Erythroblast (primary cell): ENCODE data around the gene PAPSS2.

Experiments used
- DNase-seq, 2 experiments: peaks; one replicate each; lab custom pipeline; 2025; lab: John Stamatoyannopoulos, UW
- GATA1 ChIP-seq: IDR thresholded peaks from 2 replicates; pipeline ENCODE4 v1.6.1; 2011; ENCODE audit warnings: low read depth, mild to moderate bottlenecking, control low read depth, low read length, moderate library complexity
- POLR2A ChIP-seq: IDR thresholded peaks from 2 replicates; pipeline ENCODE4 v1.6.1; 2011; ENCODE audit warnings: mild to moderate bottlenecking, low read length

The PAPSS2 gene

GRCh38 chr10:87668324-87669074 is 8.8 kb downstream of the PAPSS2 start:
- DNase-seq: no peak
- no peak for TF ChIP-seq GATA1
- TF ChIP-seq POLR2A: no peak

- no peak for TF ChIP-seq GATA1
- TF ChIP-seq POLR2A: no peak
- no peak for DNase-seq
Observed at GRCh38 chr10:87669752-87670151, 10.1 kb downstream of the PAPSS2 start.

- TF ChIP-seq POLR2A (no peak), GATA1 (no peak)
- DNase-seq: no peak
Observed at GRCh38 chr10:87670586-87670985, 10.9 kb downstream of the PAPSS2 start.

GRCh38 chr10:87671139-87671815 is 11.6 kb downstream of the PAPSS2 start:
- no peak for DNase-seq

GRCh38 chr10:87672551-87672950 is 12.9 kb downstream of the PAPSS2 start:
- DNase-seq: no peak
- TF ChIP-seq POLR2A (no peak), GATA1 (no peak)

More at GRCh38 chr10:87671139-87671815, 11.6 kb downstream of the PAPSS2 start:
- no peak for TF ChIP-seq POLR2A

GRCh38 chr10:87674943-87675342 is 15.3 kb downstream of the PAPSS2 start:
- TF ChIP-seq POLR2A: no peak
- TF ChIP-seq GATA1: no peak
- DNase-seq: no peak

- TF ChIP-seq GATA1: no peak
- TF ChIP-seq POLR2A: no peak
- no peak for DNase-seq
Observed at GRCh38 chr10:87675396-87676376, 16.0 kb downstream of the PAPSS2 start.

GRCh38 chr10:87677595-87677994 is 17.9 kb downstream of the PAPSS2 start:
- no peak for TF ChIP-seq POLR2A
- no peak for TF ChIP-seq GATA1
- DNase-seq: no peak

GRCh38 chr10:87678302-87678701 is 18.6 kb downstream of the PAPSS2 start:
- no peak for TF ChIP-seq POLR2A
- TF ChIP-seq GATA1: no peak

GRCh38 chr10:87683356-87683755 is 23.7 kb downstream of the PAPSS2 start:
- TF ChIP-seq POLR2A (no peak), GATA1 (no peak)
- DNase-seq: no peak

More at GRCh38 chr10:87678302-87678701, 18.6 kb downstream of the PAPSS2 start:
- DNase-seq: no peak

- TF ChIP-seq POLR2A (no peak), GATA1 (no peak)
- DNase-seq: no peak
Observed at GRCh38 chr10:87684001-87684638, 24.4 kb downstream of the PAPSS2 start.

GRCh38 chr10:87685832-87686574 is 26.3 kb downstream of the PAPSS2 start:
- no peak for TF ChIP-seq POLR2A
- TF ChIP-seq GATA1: no peak
- no peak for DNase-seq

GRCh38 chr10:87691506-87692070 is 31.9 kb downstream of the PAPSS2 start:
- no peak for TF ChIP-seq POLR2A
- TF ChIP-seq GATA1: no peak
- DNase-seq: no peak
